Esophagus squamous epithelium (tissue), 4 donors: ENCODE data around the gene SLC34A2.

ENCODE experiments used
- CTCF ChIP-seq, 6 experiments: fragments of 450-650 bp in 4 of 6; fragments of 200-600 bp in 2 of 6; sonication (generic) in 2 of 6; IDR thresholded peaks; one replicate each; pipeline ENCODE4 v1.5.1; 2016 to 2019; ENCODE audit warnings: antibody characterized with exemption in 6 of 6, mild to moderate bottlenecking in 4 of 6, moderate library complexity in 4 of 6
- POLR2A ChIP-seq, 4 donors: fragments of 450-650 bp; IDR thresholded peaks; one replicate each; pipeline ENCODE4 v1.6.1; 2017; ENCODE audit warnings: antibody characterized with exemption in 4 of 4, mild to moderate bottlenecking in 4 of 4, moderate library complexity in 3 of 4

DNA sequence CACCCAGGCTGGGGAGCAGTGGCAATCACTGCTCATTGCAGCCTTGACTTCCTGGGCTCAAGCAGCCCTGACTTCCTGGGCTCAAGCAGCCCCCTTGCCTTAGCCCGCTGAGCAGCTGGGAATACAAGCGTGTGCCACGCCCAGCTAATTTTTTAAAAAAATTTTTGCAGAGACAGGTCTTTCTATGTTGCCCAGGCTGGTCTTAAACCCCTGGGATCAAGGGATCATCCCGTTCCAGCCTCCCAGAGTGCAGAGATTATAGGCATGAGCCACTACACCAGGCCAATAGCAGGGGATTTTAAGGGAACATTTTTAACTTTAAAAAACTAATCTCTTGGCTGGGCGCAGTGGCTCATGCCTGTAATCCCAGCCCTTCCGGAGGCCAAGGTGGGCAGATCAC, 5.3 kb upstream of the SLC34A2 start:
- TF ChIP-seq CTCF (IDR thresholded peaks at IDR 0.05) = no peak
- no peak for TF ChIP-seq POLR2A (IDR thresholded peaks at IDR 0.05)
